ENCODE results near the gene CAPZB. TPM values are rescaled to one million over a fixed set of nuclear protein-coding genes. Genes with fewer than 3 reads are reported as not detected.

The CAPZB gene
- total RNA-seq, 1 donor from 2014 or later, result 102 TPM

DNA sequence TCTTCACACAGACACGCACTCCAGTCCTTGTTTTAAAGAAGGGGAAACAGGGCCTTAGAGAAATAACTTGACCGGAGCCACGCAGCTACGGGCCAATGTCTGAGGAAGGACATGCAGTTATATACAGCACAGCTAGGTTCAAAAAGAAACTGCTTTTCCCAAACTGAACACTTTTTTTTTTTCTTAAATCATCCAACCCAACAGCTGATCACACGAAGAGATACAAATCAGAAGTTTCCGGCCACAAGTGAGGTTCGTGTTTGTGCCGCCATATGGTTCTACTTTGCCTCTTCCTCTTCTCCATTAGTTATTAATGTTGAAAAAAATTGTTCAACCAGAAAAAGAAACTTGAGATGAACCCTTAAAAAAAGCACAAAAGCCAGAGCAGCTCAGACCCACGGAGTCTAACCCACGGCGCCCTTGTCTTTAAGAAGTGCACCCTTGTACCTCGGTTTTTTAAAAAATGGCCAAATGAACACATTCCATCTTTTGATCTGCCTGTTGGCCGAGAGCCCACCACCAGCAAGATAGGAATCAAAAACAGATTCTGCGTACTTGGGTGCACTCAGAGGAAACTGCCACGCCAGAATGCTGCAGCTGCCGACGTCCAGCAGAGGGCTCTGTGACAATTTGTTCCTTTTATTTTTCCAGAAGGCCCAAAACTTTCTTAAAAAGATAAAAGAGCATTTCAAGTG is 94.3 kb downstream of the CAPZB start:
- H3K4me3 ChIP-seq, result peak overlapping the region; percentile 28 to 54
- H3K9me3 ChIP-seq, result no peaks in the 10 kb centered on the region
- peak overlapping the region; percentile 77 to 81 for H3K27ac ChIP-seq
- TF ChIP-seq CTCF (IDR thresholded peaks at IDR 0.05), result peak; percentile 72 to 89 (median 85)
- DNase-seq (ENCODE audit: low spot score in 2 of 2), result peak in 1 of 2 donors; percentile 84
- no peaks in the 10 kb centered on the region for H3K36me3 ChIP-seq
- H3K27me3 ChIP-seq, result no peaks in the 10 kb centered on the region
- intact Hi-C loops (cut with DNase I), result loop anchor here (1.0 kb wide), 2 partner anchors 94 to 260 kb away; partner anchors contain the start of gene CAPZB
- peaks cover 15 to 72% of the 10 kb centered on the region in 2 donors for H3K4me1 ChIP-seq

DNA sequence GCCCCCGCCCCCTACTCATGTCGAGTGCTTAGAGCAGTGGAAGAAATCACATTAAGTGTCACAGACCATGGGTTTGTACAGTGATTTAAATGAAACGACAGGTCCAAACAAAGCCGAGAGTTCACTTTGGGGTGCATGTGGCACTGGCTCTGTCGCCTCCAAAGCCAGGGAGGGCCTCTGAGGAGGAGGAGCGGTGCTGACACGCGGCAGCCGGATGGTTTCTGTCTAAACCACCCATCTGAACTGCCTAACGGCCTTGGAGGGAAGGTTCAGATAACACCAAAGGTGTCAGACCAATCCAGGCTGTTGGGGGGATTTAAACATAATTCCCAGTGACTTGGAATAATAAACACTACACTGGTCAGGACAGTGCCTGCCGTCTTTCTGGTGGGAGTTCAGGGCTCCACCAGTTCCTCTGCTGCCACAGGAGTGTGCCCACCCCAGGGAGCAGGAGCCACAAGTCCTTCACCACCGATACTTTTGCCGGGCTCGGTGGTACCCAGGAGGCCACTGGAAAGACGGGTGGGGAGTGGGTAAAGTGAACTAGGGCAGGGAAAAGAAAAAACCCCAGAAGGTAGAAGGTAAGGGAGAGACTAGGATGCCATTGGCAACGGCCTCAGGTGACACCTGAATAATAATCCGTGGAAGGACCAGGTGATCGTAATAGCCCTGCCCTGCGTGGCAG is 95.0 kb downstream of the CAPZB start:
- no peak for DNase-seq (ENCODE audit: low spot score in 2 of 2)
- Histone ChIP-seq H3K4me3 (peak overlapping the region in 1 of 2 donors; percentile 54), H3K27ac (peak overlapping the region; percentile 77 to 81), H3K4me1 (peaks cover 22 to 72% of the 10 kb centered on the region in 2 donors), H3K9me3 (no peaks in the 10 kb centered on the region), H3K27me3 (no peaks in the 10 kb centered on the region), H3K36me3 (no peaks in the 10 kb centered on the region)
- intact Hi-C loops (cut with DNase I), result no loop called here
- TF ChIP-seq CTCF (IDR thresholded peaks at IDR 0.05), result no peak

DNA sequence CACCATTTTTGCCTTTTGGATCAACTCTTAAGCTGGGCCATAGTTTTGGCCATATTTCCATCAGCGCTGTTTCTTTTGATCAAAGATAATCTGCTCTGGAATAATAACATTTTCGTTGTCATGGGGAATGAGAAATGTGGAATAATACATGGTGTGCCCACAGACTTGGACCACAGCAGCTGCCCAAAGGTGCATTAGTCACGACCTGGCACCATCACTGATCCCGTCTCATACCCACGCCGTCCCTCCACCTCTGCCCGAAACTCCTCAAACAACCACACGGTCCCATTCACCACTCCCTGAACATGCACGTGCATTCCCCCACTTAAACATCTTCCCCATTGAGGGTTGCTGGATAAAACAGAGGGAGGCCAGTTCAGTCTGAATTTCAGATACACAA is 96.4 kb downstream of the CAPZB start:
- Histone ChIP-seq H3K27ac (peak overlapping the region; percentile 77 to 81), H3K36me3 (peaks cover 5 to 6% of the 10 kb centered on the region in 2 donors), H3K27me3 (no peaks in the 10 kb centered on the region), H3K9me3 (no peaks in the 10 kb centered on the region), H3K4me1 (peaks cover 32 to 81% of the 10 kb centered on the region in 2 donors), H3K4me3 (no peak overlapping the region)
- DNase-seq (ENCODE audit: low spot score in 2 of 2), result peak in 1 of 2 donors; percentile 82
- intact Hi-C loops (cut with DNase I), result loop anchor here (2.0 to 5.0 kb wide), 2 partner anchors 76 to 208 kb away; partner anchors contain the start of genes AKR7A2 and SLC66A1
- no peak for TF ChIP-seq CTCF (IDR thresholded peaks at IDR 0.05)

DNA sequence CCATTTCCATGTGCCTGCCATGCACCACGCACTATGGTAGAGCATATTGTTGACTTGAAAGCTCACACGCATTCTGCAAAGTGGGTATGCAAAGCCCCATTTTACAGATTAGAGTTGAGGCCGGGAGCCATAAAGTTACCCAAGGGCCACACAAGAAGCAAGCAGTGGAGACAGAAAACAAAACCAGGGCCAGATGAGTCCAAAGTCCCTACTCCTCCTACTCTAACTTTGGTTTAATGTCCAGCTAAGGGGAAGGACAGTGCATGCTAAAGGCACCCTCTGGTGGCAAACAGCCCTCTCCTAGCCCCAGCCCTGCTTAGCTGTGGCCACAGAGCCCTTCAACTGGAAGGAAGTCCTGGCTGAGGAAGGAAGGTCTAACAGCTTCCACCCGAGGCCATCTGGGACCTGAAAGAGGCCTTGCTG is 98.3 kb downstream of the CAPZB start:
- Histone ChIP-seq H3K27me3 (no peaks in the 10 kb centered on the region), H3K9me3 (no peaks in the 10 kb centered on the region), H3K27ac (peak overlapping the region; percentile 77 to 81), H3K36me3 (peaks cover 5 to 7% of the 10 kb centered on the region in 2 donors), H3K4me3 (no peak overlapping the region), H3K4me1 (peaks cover 29 to 69% of the 10 kb centered on the region in 2 donors)
- TF ChIP-seq CTCF (IDR thresholded peaks at IDR 0.05), result no peak
- intact Hi-C loops (cut with DNase I), result loop anchor here (5.0 kb wide), 1 partner anchor 210 kb away; a partner anchor contains a TSS
- DNase-seq (ENCODE audit: low spot score in 2 of 2), result no peak

GRCh38 chr1:19385869-19386591 is 99.3 kb downstream of the CAPZB start:
- intact Hi-C loops (cut with DNase I), result loop anchor here (5.0 kb wide), 1 partner anchor 211 kb away; a partner anchor contains a TSS
- no peaks in the 10 kb centered on the region for H3K27me3 ChIP-seq
- DNase-seq (ENCODE audit: low spot score in 2 of 2), result peak in 1 of 2 donors; percentile 86
- H3K4me3 ChIP-seq, result no peak overlapping the region
- peak overlapping the region; percentile 76 to 77 for H3K27ac ChIP-seq
- TF ChIP-seq CTCF (IDR thresholded peaks at IDR 0.05), result no peak
- H3K4me1 ChIP-seq, result peaks cover 24 to 63% of the 10 kb centered on the region in 2 donors
- peaks cover 15 to 18% of the 10 kb centered on the region in 2 donors for H3K36me3 ChIP-seq
- no peaks in the 10 kb centered on the region for H3K9me3 ChIP-seq
